ENCODE results near the gene SNRPA.
A peak's percentile ranks its signal among the peaks of the same experiment; 100 is the strongest.

DNA sequence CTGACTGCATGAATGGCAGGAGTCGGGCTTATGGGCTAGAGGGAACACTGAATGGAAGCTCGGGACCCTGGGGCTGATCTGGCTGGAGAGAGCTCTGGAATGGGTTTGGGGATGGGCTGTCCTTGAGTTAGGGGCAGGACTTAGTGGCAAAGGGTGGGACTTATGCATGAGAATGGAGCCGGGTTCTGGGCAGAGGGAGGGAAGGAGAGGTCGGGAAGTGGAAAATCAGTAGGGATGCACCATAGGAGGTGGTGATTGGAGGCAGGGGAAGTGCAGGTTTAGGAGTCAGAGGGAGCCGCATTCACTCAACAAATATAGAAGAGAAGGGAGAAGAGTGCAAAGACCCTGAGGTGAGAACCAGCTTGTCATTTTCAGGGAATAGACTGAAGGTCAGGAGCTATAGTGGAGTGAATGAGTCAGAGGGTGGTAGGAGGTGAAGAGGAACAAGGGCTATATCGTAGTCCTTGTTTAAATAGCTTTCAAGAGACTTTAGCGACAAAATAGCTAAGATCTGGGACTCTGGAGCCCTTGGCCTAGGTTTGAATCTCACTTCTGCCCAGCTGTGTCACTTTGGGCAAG, 27.8 kb downstream of the SNRPA start:
- TF ChIP-seq, protein P1, sequence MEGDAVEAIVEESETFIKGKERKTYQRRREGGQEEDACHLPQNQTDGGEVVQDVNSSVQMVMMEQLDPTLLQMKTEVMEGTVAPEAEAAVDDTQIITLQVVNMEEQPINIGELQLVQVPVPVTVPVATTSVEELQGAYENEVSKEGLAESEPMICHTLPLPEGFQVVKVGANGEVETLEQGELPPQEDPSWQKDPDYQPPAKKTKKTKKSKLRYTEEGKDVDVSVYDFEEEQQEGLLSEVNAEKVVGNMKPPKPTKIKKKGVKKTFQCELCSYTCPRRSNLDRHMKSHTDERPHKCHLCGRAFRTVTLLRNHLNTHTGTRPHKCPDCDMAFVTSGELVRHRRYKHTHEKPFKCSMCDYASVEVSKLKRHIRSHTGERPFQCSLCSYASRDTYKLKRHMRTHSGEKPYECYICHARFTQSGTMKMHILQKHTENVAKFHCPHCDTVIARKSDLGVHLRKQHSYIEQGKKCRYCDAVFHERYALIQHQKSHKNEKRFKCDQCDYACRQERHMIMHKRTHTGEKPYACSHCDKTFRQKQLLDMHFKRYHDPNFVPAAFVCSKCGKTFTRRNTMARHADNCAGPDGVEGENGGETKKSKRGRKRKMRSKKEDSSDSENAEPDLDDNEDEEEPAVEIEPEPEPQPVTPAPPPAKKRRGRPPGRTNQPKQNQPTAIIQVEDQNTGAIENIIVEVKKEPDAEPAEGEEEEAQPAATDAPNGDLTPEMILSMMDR (conservative IDR thresholded peaks at IDR 0.05; ENCODE audit: low read depth, low read length): no peak
- TF ChIP-seq POLR2A (IDR thresholded peaks at IDR 0.05; ENCODE audit: low read depth, low read length): no peak
- TF ChIP-seq SMC3 (IDR thresholded peaks at IDR 0.05; ENCODE audit: low read depth, low read length): no peak
- no peak for TF ChIP-seq MXI1 (IDR thresholded peaks at IDR 0.05; ENCODE audit: borderline replicate concordance, low read depth, low read length)
- TF ChIP-seq CEBPB (IDR thresholded peaks at IDR 0.05; ENCODE audit: low read depth, low read length): no peak
- TF ChIP-seq RFX5 (IDR thresholded peaks at IDR 0.05; ENCODE audit: low read depth, low read length): 0 out of 2 replicates have a peak, but pooled peaks have one; percentile 1
- no peak for TF ChIP-seq RAD21 (IDR thresholded peaks at IDR 0.05; ENCODE audit: low read length)
- TF ChIP-seq NFE2L2 (IDR thresholded peaks at IDR 0.05; ENCODE audit: low read depth, low read length): no peak
- TF ChIP-seq FOS (IDR thresholded peaks at IDR 0.05; ENCODE audit: low read depth, low read length): no peak
- TF ChIP-seq, protein P2, sequence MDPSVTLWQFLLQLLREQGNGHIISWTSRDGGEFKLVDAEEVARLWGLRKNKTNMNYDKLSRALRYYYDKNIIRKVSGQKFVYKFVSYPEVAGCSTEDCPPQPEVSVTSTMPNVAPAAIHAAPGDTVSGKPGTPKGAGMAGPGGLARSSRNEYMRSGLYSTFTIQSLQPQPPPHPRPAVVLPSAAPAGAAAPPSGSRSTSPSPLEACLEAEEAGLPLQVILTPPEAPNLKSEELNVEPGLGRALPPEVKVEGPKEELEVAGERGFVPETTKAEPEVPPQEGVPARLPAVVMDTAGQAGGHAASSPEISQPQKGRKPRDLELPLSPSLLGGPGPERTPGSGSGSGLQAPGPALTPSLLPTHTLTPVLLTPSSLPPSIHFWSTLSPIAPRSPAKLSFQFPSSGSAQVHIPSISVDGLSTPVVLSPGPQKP (IDR thresholded peaks at IDR 0.05; ENCODE audit: borderline replicate concordance, low read depth, low read length): no peak
- no peak for TF ChIP-seq MAZ (IDR thresholded peaks at IDR 0.05; ENCODE audit: borderline replicate concordance, low read depth, low read length)
- no peak for TF ChIP-seq BHLHE40 (IDR thresholded peaks at IDR 0.05; ENCODE audit: low read depth, low read length)
- no peak for TF ChIP-seq CHD1 (IDR thresholded peaks at IDR 0.05; ENCODE audit: low read depth, low read length)
- TF ChIP-seq, protein P3, sequence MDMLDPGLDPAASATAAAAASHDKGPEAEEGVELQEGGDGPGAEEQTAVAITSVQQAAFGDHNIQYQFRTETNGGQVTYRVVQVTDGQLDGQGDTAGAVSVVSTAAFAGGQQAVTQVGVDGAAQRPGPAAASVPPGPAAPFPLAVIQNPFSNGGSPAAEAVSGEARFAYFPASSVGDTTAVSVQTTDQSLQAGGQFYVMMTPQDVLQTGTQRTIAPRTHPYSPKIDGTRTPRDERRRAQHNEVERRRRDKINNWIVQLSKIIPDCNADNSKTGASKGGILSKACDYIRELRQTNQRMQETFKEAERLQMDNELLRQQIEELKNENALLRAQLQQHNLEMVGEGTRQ (IDR thresholded peaks at IDR 0.05; ENCODE audit: low read depth, low read length): no peak
